A549 treated with GW870086 at 1 μM for 4 hours (cell line): Measurements from ENCODE around the gene RPP40. TPM values are rescaled to one million over a fixed set of nuclear protein-coding genes. Genes with fewer than 3 reads are reported as not detected.

Experiments
- total RNA-seq: library from RNA; stranded (reverse); fragments of 200-300 nt; extraction: Qiagen RNA extraction; gene quantifications from 5 replicates; pipeline ENCODE4 v1.2.3, GENCODE V29; 2022; ENCODE audit warnings: low read depth

The RPP40 gene, protein sequence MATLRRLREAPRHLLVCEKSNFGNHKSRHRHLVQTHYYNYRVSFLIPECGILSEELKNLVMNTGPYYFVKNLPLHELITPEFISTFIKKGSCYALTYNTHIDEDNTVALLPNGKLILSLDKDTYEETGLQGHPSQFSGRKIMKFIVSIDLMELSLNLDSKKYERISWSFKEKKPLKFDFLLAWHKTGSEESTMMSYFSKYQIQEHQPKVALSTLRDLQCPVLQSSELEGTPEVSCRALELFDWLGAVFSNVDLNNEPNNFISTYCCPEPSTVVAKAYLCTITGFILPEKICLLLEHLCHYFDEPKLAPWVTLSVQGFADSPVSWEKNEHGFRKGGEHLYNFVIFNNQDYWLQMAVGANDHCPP
- total RNA-seq = 22.9 to 32.8 TPM (median 25.2 TPM) in 5 replicates

DNA sequence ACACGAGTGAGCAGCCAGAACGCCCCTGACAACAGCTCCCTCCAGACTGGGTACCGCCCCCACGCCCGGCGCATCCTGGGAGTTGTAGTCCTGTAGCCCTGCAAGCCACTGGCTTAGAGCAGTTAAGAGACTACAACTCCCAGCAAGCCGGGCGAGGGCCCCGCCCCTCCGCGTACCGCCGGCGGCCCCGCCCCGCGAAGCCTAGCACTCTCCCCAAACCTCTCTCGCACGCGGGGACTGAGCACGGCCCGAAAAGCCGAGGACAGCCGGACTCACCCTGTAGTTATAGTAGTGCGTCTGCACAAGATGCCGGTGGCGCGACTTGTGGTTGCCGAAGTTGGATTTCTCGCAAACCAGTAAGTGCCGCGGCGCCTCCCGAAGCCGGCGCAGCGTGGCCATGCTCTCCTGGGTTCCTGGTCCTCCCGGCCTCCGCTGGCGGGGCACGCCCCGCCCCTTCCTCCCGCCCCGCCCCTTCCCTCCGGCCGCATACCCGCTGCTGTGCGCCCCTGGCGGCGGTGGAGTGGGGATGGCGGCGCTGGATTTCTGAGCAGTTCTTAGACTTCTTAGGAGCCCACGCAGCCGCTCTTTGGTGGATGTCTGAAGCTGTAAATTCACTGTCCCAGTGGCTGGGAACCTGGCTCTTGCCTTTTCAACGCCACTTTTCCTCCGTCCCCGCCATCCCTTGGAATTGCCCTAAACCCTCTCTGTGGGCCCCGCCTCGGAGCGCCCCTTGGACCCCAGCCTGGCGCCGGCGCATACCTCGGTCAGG is at the start of gene RPP40:
TSS of gene RPP40 (minus strand) at position 434 of the 769 bp plus-strand sequence. CDS start at position 399, 35 bp downstream.

Other genes with a start within 250 kb of the RPP40 start
- 20.9 to 22.9 TPM (median 22.1 TPM) in 5 replicates for gene CDYL, start 227.6 kb downstream of the RPP40 start, total RNA-seq
- 1.6 to 2.4 TPM (median 2.0 TPM) in 5 replicates for gene PPP1R3G, start 81.3 kb upstream of the RPP40 start, total RNA-seq